Measurements from ENCODE around the gene PRRG2.

Gene PRRG2

DNA sequence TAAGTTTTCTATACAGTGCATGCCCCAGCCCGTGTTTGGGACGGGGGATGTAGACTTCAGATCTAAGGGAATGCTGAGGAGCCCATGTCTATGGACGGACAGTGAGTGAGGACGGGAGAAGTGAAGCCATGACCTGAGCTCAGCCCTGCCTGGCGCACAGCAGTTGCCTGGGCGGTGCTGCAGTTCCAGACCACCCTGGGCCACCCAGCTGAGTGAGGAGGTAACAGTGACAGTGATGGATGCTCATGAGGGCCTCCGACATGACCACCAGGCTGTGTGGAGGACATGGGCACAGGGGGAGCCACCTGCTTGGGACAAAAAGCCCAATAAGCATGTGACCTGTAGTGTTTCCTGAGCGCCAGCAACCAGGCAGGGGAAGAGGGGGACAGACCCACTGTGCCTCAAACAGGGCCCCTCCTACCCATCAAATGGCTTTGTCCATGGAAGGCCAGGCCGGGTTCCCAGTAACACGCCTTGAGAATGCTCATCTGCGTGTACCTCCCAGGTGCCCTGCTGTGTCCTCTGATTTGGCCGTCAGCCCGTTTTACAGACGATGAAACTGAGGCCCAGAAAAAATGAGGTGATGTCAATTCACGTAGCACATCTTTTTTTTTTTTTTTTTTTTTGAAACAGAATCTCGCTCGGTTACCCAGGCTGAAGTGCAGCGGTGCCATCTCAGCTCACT is 23.3 kb upstream of the PRRG2 start:
- no peak for DNase-seq

DNA sequence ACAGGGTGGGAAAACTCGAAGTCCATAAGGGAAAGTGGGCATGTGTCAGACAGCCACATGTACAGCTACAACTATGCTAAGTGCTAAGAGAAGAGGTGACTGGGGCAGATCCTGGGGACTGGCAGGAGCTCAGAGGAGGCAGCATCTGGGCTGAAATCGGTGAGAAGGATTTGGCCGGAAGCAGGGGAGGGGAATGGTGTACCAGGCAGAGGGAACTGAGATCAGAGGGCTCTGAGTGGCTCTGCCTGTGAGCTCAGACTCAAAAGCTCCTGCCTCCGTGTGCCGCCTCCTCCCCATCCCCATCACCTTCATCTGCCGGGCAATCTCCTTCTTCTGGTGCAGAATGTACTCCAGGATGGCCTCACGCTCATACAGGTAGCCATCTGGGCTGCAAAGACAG is 22.5 kb upstream of the PRRG2 start:
- DNase-seq: no peak

DNA sequence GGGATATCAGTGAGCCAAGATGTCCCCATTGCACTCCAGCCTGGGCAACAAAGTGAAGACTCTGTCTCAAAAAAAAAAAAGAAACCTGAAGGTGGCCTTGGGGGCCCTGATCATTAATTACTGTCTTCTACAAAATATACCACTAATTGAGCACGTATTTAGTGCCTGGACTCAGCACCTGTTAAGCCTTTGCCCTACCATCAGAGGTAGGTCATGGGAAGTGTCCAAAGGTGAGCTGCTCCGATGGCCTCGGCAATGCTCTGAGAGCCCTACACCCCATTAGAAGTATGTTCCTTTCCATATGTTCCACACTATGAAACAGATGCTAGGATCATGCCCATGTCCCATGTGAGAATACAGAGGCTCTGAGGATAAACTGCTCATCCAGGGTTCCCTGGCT is 21.7 kb upstream of the PRRG2 start:
- no peak for DNase-seq

DNA sequence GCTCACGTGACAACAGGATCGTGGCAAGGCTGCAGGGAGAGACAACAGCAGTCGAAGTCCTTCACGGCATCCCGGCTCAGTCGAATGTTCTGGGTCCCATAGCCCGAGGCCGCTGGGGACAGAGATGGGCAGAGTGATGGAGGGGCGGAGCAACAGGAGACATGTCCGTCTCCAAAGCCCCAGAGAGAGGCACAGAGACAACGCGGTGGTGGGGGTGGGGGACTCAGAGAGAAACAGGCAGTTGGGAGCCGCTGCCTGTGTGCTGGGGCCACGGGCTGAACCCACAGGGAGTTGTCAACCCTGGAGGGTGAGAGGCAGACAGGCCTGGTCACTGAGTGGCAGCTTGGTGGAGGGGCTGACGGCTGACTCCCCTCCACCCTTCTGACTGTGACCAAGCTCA is 21.2 kb upstream of the PRRG2 start:
- DNase-seq: no peak

DNA sequence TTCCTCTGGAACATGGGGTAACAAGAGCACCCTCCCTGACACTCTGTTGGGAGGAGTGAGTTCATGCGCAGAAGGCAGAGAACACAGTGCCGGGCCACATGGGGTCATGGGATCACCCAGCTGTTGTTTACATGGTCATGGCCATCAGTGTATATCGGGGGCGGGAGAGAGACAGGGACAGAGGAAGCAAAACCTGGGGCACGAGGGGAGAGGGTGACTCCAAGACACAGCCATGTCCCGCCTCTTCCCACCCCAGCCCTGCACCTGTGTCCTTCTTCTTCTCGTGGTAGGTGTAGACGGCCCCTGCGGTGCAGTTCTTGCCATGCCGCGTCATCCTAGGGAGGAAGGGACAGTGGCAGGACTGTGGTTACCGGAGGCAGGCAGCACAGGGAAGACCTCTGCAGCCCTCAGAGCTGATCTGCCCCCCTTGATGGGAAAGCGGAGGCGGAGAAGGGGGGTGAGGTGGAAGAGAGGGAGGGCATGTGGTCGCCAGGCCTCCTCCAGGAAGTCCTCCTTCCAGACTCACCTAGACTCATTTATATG is 20.7 kb upstream of the PRRG2 start:
- no peak for DNase-seq

DNA sequence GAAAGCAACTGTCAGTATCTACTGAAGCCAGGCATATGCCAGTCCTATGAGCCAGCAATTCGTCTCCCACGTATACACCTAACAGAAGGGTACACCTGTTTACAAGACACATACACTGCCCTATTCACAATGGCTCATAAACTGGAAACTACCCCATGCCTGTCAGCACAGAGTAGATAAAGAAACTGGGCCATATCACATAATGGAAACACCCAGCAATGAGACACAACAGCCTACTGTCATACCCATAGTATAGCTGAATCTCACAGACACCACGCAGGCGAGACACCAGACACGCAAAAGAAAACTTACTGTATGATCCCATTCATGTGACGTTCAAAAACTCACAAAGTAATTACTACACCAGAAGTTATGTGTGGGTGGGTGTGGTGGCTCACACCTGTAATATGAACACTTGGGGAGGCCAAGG is 16.5 kb upstream of the PRRG2 start:
- no peak for DNase-seq

DNA sequence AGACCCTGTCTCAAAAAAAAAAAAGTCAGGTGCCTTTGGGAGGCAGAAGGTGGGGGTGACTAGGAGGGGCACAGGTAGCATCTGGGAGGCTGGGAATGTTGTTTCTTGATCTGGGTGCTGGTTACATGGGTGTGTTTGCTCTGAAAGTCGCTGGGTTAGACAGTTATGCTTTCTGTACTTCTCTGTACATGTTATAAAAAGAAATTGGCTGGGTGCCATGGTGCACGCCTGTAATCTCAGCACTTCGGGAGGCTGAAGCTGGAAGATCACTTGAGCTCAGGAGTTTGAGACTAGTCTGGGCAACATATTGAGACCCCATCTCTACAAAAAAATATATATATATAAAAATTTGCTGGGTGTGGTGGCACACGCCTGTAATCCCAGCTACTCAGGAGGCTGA is 15.9 kb upstream of the PRRG2 start:
- no peak for DNase-seq

DNA sequence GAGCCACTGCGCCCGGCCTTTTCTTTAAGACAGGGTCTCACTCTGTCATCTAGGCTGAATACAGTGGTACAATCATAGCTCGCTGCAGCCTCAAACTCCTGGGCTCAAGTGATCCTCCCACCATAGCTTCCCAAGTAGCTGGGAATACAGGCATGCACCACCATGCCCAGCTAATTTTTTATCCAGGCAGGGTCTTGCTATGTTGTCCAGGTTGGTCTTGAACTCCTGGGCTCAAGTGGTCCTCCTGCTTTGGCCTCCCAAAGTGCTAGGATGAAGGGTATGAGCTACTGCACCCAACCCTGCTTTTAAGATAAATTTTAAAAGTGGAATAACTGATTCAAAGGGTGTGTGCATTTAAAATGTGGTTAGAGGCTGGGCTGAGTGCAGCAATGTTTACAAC is 14.8 kb upstream of the PRRG2 start:
- DNase-seq: no peak

DNA sequence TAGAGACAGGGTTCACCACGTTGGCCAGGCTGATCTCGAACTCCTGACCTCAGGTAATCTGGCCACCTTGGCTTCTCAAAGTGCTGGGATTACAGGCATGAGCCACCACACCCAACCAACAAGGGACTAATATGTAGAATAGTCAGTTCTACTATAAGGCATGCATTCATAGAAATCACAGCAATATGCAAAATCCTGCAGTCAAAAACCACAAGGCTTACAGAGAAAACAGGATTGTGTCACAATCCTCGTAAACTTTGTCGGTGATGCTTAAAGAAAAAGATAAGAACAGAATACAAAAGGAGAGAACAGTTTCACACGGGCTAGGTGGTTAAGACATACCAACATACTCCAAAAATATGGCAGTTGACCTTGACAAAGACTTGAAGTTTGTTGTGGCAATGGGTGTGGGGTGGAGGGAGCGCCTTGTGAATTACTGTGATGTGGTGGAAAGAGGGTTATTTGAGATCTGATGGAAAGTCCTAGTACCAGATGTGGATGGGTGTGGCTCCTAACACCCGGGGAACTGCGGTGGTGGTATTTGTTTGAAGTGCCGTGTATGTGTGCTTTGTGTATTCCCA is 13.2 kb upstream of the PRRG2 start:
- DNase-seq: no peak

DNA sequence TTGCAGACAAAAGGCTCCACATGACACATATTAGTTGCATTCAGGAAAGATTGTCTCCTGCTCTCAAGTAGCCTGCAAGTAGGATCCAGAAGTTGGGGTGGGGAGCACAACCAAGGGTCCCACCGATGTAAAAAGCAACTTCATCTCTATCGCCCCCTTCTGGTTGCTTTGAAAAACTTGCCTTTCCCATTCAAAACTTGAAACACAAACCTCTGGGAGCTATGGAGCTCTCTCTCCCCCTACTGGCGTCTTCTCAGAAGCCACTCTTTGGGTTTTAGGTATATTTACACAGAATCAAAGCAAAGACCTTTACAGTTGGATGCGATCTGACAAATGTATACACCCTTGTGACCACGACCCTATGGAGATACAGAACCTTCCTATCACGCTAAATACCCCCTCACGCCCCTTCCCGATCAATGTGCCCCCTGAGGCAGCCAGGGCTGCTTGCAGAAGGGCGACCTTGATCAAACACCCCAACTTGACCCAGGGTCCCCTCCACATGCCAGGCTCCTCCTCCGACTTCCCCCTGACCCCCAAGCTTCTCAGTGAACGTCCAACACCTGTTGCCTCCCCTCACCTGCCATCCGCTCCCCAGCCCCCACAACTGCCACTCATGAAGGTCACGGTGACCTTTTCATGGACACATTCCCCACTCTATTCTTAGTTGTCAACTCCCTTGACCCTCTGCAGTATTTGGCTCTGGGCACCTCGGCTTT is 10.8 kb upstream of the PRRG2 start:
- DNase-seq: peak; percentile 81

DNA sequence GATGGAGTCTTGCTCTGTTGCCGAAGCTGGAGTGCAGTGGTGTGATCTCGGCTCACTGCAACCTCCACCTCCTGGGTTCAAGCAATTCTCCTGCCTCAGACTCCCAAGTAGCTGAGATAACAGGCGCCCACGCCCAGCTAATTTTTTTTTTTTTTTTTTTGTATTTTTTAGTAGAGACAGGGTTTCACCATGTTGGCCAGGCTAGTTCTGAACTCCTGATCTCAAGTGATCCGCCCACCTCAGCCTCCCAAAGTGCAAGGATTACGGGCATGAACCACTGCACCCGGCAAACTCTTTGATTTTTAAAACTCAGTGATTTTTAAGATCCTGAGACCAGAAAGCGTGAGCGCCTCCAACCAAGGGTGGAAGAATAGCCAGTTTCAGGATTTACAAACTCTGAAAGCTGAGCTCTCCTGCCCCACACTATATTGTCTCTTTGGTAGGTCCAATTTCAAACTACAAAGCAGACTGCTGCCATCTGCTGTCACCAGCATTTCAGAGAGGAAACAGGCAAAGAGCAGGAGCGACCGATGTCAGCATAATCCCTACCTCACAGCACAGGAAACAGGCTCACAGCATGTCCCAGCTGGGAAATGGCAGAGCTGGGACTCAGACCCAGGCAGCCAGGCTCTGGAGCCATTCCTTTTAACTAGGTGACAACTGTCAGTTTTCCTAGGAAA is 10.0 kb upstream of the PRRG2 start:
- no peak for DNase-seq

DNA sequence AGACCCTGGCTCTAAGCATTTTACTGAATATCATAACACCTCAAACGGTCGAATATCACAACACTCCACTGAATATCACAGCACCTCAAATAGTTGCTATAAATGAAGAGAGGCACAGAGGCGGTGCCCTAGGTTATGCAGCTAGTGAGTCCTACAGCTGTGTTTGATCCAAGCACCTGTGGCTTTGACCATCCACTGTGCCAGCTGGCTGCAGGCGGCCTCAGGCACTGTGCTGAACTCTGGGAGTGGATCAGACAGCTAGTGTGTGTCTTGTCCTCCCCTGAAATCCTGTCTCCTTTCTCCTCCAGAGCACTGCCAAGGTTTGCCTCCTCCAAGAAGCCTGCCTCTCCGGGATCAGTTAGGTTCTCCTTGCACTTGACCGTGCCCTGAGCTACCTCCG is 8.1 kb upstream of the PRRG2 start:
- DNase-seq: no peak

DNA sequence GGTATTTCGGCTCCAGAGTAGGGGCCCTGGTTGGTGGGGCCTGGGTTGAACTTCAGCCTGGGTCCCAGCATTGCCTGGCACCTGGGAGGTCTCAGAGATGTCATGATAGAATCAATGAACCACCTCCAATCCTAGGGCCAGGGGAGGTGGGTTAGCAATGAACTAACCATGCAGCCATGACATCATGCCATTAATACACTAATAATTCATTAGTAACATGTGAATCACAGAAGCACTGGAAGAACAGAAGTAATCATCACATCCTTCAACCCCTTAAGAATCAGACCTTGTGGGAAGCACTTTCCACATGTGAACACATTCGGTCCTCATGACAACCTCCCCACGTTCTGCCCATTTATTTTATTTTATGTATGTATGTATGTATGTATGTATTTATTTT is 7.7 kb upstream of the PRRG2 start:
- DNase-seq: no peak

DNA sequence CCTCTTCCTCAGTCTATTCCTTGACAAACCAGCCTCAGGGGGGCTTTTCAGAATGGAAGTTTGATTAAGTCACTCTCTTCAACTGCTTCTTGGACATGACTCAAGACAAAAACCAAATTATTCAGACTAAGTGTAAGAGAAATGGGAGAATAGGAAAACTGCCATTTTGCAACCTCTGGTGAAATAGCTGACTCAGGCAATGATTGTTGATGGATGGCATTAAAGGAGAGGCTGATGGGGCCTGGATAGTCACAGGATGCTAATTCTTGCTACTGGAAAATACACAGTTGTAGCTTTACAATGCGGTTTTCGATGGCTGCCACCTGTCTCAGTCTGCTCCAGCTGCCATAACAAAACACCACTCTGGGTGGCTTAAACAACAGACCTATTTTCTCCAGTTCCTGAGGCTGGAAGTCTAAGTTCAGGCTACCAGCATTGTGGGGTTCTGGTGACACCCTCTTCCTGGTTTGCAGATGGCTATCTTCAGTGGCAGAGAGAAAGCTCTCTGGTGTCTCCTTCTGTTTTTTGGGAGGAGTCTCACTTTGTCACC is 6.8 kb upstream of the PRRG2 start:
- DNase-seq: no peak

DNA sequence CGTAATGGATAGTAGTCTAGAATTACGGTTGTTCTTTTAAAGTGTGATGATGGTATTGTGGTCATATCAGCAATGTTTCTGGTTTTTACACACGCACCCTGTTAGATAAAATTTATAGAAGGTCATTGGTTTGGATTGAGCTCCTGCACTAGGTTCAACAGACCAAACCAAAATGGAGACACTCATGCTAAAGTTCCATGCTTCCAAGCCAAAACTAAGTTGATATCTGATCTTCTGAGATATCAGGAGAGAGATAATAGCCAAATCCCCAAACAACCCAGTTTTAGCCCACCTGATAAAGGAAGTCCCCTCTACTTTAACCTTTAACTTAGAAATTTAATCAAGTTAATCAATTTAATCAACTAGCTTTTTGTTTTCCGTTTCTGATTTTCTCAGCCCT is 1.9 kb upstream of the PRRG2 start:
- DNase-seq: no peak

DNA sequence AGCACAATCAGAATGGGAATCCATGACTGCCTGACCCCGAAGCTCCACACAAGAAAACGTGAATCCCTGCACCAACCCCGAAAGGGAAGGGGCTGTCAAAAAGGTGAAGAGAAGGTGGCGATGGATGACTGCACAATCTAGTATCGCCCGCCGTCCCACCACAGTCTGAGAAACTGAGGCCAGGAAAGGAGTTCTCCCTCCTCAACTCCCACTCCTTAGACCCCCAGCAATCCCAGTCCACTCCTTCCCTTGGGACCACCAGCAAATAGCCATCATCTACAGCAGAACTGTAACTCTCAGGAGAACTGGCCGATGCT is 1.2 kb upstream of the PRRG2 start:
- DNase-seq: no peak

DNA sequence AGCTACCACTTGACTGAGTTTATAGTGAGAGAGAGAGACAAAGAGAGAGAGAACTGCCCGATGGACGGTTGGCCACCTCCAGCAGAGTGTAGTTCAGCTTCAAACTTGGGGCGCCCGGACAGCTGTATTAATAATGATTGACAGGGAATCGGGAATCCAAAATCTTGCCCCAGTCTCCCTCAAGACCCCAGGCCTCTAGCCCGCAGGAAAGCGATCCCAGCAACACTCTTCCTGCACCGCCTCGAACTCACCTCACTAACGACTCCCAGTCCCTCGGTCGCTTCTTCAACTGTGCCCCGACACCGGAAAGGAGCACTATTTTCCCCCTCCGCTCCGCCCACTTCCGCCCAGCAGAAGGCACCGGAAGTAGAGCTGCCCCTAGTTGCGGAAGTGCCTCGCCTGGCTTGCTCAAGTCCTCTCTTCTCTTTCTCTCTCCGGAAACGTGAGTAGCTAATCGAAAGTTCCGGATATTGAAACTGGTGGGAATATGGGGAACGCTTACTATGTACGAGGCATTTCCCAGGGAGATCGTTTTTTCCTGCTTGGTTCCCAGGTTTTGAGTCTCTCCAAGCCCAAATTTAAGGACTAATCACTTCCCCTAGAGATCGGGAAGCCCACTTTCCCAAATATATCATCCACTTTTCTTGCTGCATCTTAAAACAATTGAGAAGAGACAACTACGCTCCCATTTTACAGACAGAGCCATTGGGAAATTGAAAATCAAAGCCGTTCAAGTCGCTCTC is 681 bp upstream of the PRRG2 start, which contains the start of gene NOSIP:
Gene NOSIP, minus strand, starts transcription at position 293 of the 743 bp plus-strand sequence. CDS start 19,865 bp downstream, outside the sequence.
- peak; percentile 96 for DNase-seq

DNA sequence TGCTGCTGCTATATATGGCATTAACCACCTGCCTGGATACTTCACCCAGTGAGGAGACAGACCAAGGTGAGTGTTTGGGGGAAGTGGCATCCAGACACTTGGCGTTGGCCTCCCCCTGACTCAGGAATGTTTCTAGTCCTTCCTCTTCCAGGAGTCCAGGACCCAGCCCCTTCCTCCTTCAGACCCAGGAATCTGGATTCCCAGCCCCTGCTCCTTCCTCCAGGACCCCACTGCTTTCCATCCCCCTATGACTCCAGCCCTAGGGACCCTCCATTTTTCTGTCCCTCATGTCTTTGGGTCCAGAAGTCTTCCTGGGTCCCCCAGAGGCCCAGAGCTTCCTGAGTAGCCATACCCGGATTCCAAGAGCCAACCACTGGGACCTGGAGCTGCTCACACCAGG is 2.1 kb downstream of the PRRG2 start:
- DNase-seq: no peak

DNA sequence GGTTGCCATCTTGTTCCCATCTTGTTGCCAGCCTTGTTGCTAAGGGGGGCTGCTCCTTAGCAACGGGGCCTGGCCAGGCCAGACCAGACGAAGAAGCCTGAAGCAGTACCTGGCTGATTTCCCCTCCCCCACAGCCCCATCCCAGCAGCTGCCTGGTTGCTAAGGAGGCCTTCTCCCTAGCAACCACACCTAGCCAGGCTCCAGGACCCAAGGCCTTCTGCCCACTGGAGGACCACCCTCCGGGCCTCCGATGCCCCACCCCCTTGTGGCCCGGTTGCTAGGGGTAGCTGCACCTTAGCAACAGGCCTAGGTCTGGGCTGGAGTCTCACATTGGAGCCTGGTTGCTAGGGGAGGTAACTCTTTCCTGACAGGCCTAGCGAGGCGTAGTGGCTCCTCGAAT is 3.9 kb downstream of the PRRG2 start:
- no peak for DNase-seq

DNA sequence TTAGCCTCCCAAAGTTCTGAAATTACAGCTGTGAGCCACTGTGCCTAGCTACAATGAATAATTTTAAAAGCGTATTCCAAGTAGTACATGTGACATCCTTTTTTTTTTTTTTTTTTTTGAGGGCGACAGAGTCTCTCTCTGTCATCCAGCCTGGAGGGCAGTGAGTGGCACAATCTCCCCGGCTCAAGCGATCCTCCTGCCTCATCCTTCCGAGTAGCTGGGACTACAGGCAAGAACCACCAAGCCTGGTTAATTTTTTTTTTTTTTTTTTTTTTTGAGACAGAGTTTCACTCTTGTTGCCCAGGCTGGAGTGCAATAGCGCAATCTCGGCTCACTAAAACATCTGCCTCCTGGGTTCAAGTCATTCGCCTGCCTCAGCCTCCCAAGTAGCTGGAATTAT is 6.1 kb downstream of the PRRG2 start:
- no peak for DNase-seq

DNA sequence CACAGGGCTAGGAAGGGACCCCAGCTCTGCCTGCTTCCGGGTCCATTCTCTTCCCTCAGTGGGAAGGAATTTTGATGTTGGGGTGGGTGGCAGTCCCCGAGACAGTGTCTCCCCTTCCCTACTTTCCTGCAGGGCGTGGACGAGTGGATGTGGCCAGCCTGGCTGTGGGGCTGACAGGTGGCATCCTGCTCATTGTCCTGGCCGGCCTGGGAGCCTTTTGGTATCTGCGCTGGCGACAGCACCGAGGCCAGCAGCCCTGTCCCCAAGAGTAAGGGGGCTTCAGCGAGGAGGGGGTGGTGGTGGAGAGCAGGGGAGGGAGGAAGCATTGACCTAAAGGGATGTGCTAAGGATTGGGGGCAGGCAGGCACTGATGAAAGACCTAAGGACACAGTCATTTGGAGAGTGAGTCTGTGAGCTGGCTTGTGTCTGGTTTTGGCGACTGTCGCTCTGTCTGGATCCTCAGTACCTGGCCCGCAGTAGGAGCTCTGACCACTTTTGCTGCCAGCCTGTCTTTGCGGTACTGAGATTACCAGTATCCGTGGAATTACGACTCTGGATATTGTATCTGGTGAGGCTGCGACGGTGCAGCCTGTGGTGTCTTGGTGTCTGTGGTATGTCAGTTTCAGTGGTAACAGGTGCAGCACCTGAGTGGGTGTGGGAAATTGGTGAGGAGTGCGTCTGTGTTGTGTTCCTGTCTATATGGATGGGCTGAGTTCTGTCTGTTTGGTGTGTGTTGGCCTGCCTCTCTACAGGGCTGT is 7.4 kb downstream of the PRRG2 start:
- DNase-seq: no peak

DNA sequence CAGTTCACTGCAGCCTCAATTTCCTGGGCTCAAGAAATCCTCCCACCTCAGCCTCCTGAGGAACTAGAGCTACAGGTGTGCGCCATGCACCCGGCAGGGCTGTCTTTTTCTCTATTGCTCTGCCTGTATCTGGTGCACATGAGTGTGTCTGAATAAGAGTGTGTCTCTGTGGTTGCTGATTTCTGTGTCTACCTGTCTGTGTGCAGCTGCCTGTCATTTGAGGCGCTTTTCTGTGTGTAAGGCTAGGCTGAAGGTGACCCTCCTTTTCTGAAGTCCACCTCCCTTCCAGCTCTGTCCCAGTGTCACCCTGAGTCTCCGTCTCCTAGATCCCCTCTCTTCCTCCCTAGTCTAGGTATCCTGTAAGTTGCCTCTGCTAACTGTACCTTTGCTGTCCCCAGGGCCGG is 8.4 kb downstream of the PRRG2 start:
- DNase-seq: no peak
